ENCODE measurements around the gene CCR8.

CCR8 gene, protein sequence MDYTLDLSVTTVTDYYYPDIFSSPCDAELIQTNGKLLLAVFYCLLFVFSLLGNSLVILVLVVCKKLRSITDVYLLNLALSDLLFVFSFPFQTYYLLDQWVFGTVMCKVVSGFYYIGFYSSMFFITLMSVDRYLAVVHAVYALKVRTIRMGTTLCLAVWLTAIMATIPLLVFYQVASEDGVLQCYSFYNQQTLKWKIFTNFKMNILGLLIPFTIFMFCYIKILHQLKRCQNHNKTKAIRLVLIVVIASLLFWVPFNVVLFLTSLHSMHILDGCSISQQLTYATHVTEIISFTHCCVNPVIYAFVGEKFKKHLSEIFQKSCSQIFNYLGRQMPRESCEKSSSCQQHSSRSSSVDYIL

GRCh38 chr3:39329493-39329892, at the start of gene CCR8:
Gene CCR8 (plus strand): TSS chr3:39329709. CDS start chr3:39332332, 2,623 bp downstream.
- no peak for DNase-seq

DNA sequence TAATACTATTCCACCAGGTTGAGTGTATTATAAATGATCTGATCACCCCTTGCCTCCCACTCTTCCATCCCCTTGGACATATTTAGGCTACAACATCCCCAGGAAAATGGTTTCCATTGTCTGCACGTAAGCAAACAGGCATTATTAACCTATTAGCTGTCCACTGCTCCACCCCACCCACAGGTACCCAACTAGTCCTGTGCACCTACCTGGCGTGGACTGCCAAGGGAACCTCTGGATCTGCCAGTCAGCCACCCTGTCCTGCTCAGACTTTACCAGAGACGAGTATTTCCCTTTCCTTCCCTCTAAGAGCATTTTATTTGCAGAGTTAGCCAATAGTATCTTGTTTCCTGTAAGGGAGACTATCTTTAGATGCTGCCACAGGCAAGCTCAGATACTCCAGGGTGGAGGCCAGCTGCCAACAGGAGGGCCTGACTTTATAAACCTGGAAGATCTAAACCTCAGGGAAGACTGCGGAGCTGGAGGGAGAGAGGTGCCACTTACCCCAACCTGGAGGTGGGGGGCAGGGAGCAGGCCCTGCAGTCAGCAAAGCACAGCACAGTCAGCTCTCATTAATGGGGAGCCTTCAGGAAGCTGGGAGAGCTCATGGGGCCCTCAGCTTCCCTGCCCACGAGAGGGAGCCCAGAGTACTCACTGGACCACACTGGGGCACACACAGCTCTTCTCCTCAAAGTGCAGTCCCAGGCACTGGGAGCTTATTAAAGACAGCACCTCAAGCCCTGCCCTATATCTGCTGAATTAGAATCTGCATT, 49.6 kb upstream of the CCR8 start, which contains the start of gene CX3CR1:
CX3CR1 (minus strand) TSS at position 292 of the 773 bp plus-strand sequence. CDS start 13,527 bp downstream, outside the sequence.
- DNase-seq, result no peak

GRCh38 chr3:39280571-39280970, 48.9 kb upstream of the CCR8 start:
- no peak for DNase-seq

GRCh38 chr3:39281533-39281932, 48.0 kb upstream of the CCR8 start:
- DNase-seq, result no peak

DNA sequence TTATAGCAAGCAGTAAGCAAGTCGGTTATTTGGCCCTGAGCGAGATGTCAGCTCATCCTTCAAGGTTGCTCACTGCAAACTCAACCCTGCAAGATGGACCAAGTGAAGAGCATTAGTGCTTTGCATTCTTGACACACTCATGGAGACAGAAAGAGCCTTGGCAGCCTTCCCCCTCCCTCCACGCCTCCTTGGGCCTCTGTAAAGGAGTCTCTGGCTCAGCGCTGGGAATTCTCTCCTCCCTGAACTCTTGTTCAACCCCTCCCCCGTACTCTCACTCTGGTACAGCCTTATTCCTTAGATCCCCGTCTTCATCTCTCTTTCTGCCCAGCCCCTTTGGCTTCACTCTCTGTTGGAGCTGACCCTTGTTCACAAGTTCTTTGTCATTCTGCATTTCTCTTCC, 47.5 kb upstream of the CCR8 start:
- DNase-seq, result no peak

DNA sequence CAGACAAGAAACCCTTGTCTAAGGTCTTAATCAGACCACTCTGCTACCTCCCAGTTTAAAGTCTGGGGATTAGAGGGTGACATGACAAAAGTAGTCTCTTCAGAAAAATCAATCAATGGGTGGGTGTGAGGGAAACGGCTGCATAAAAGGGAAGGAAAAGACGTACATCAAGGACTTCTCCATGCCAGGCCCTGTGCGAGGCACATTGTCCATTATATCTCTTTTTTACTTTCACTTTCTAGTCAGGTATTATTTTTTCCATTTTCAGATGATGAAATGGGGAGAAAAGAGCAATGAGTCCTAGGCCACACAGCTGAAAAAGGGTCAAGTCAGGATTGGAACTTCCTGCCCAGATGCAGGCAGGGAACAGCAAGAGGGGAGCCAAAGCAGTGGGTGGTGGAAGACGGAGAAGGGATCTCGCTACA, 45.0 kb upstream of the CCR8 start:
- DNase-seq, result no peak

GRCh38 chr3:39285332-39285731, 44.2 kb upstream of the CCR8 start:
- no peak for DNase-seq

GRCh38 chr3:39286771-39287170, 42.7 kb upstream of the CCR8 start:
- no peak for DNase-seq

- DNase-seq, result no peak
Observed at GRCh38 chr3:39287216-39288164, 42.0 kb upstream of the CCR8 start.

DNA sequence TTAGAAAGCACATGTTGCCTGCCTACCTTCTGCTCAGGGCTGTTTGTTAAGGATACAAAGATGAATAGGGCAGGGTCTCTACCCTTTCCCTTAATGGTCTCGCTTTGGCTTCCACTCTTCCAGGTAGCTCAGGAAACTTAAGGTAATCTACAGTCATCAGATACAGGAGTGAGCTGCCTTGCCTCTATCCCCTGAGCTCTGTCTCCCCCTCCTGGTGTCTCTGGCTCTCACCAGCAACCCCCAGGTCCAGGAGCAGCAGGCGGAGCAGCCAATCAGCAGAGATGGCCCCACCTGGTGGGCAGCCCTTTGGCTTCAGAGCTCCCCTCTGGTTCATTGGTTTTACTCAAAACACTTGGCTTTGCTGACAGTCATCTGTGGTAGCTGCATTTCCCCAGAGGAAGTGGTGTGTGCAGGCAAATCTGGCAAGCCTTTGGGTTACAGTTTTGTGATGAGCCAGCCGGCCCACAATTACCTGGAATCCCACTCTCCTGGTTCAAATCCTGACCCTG, 41.2 kb upstream of the CCR8 start:
- peak; percentile 80 for DNase-seq

DNA sequence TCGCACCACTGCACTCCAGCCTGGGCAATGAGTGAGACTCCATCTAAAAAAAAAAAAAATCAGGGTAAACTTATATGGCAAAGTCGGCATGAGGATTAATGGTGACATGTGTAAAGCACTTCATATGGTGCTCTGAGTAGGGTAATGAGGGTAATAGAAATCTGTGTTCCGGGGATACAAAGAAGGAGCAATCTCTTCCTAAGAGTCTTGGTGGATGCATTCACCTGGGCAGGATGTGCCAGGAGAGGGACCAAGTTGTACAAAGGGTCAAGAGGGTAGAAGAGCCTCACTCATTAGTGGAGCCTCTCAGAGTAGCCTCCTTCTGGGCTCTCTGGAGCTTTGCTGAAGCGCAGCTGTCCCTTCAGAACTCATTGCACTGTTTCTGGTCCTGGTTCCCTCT, 40.4 kb upstream of the CCR8 start:
- DNase-seq, result no peak

DNA sequence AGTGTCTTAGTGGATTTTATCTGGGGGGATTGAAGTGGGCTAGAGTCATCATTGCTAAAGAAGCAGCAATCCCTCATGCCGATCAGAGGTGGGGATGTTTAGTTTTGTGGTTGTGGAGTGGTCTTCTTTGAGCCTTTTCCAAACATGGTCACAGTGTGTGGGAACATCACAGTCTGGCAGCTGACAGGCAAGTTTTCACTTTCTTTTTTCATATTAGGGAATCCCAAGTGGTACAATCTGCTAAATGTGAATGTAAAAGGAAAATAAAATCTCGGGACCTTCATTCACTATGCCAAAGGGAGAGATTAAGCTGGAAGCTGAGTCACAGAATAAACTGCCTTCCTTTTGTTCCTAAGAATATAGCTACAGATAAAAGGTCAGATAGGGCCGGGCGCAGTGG, 39.3 kb upstream of the CCR8 start:
- DNase-seq, result no peak

DNA sequence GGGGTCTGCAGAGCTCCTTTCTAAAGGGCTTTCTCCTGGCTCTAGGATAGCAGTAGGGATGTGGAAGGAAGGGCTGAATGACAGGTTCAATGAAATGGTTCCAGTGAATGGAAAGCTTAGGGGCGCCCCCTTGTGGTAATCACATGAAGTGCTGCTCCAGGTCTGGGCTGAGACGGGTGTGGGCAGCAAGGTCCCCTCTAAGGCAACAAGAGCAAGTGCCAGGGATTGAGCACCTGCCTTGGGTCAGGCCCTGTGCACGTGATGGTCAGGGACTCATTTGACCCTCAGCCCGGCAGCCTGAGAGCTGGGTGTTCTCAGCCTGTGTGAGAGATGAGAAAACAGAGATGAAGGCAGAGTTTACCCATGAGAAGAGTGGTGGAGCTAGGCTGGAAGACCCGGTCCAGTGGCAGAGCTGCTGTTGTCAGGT, 37.6 kb upstream of the CCR8 start:
- DNase-seq, result peak; percentile 76

GRCh38 chr3:39292961-39293360, 36.5 kb upstream of the CCR8 start:
- no peak for DNase-seq

DNA sequence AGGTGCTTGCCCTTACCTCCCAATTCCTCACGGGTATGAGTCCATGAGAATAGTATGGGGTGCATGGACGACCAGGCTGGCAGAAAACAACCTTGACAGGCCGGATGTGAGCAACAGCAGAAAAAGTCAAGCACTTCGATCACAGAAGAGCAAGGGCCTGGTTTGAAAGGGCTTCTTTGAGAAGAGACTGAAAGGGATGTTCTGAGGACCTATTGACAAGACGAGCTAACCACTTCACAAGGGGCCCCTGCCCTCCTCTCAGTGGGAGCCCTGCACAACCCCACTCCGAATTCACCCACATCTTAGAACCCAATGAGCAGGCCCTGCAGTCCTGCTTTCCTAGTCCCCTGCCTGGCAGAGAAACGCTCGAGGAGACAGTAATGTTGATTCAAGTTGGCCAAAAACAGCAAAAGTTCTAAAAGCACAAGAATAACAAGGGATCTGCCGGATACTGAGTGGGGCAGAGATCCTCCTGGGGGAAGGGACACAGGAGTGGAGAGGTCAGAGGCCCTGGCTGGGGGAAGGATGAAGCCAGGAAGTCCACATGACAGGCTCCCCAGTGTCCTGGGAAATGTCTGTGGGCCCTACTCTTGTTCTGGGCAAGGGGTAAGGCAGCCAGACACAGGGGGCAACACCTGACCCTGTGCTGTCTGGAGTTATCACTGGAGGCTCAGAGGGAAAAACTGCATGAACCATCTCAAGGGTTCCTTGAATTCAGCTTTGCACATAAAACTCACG, 34.9 kb upstream of the CCR8 start:
- no peak for DNase-seq

- DNase-seq, result no peak
Observed at GRCh38 chr3:39295184-39295775, 34.2 kb upstream of the CCR8 start.

GRCh38 chr3:39296197-39297077, 33.1 kb upstream of the CCR8 start:
- DNase-seq, result no peak

- DNase-seq, result no peak
Observed at GRCh38 chr3:39299279-39299678, 30.2 kb upstream of the CCR8 start.

DNA sequence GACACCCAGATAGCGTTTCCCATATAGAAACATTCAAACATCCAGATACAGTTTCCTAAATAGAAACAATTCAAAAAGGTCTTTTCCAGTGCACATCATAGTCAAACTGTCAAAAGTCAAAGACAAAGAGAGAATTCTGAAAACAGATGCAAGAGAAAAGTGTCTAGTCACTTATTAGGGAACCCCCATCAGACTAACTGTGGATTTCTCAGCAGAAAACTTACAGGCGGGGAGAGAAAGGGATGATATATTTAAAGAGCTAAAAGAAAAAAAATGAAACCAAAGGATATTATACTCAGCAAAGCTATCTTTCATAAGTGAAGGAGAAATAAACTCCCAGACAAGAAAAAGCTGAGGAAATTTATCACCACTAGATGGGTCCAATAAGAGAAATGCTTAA, 27.3 kb upstream of the CCR8 start:
- DNase-seq, result no peak

- no peak for DNase-seq
Observed at GRCh38 chr3:39313289-39313688, 16.2 kb upstream of the CCR8 start.

GRCh38 chr3:39315420-39315819, 14.1 kb upstream of the CCR8 start:
- DNase-seq, result no peak

All from activated CD8-positive, alpha-beta memory T cell treated with anti-CD3 and anti-CD28 coated beads, Interleukin-2, amount 50 U/mL, for 4 hours (primary cell).